Measurements from ENCODE around the gene CCDC110.

The CCDC110 gene

DNA sequence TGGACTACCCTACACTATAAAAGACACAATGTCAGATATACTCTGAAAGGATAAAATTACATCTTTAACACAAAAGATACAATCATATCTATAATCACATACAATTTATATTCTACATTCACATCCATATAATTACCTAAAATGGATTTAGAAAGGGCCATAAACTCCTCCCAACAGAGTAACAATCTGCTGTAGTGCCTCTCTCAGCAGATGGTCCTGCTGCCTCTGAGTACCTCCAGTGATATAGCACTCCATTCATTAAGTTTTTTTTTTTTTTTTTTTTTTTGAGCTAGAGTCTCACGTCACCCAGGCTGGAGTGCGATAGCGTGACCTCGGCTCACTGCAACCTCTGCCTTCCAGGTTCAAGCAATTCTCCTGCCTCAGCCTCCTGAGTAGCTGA lies 67.5 kb downstream of the CCDC110 start:
- no peaks in the 10 kb centered on the region for H3K27me3 ChIP-seq (replicated peaks; ENCODE audit: control insufficient read depth, insufficient read depth, low read length)
- peaks cover 1% of the 10 kb centered on the region for H3K36me3 ChIP-seq (ENCODE audit: control insufficient read depth, insufficient read depth, low read length)
- TF ChIP-seq, protein P1, sequence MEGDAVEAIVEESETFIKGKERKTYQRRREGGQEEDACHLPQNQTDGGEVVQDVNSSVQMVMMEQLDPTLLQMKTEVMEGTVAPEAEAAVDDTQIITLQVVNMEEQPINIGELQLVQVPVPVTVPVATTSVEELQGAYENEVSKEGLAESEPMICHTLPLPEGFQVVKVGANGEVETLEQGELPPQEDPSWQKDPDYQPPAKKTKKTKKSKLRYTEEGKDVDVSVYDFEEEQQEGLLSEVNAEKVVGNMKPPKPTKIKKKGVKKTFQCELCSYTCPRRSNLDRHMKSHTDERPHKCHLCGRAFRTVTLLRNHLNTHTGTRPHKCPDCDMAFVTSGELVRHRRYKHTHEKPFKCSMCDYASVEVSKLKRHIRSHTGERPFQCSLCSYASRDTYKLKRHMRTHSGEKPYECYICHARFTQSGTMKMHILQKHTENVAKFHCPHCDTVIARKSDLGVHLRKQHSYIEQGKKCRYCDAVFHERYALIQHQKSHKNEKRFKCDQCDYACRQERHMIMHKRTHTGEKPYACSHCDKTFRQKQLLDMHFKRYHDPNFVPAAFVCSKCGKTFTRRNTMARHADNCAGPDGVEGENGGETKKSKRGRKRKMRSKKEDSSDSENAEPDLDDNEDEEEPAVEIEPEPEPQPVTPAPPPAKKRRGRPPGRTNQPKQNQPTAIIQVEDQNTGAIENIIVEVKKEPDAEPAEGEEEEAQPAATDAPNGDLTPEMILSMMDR (IDR thresholded peaks at IDR 0.05; ENCODE audit: insufficient read depth, low read length, poor library complexity, severe bottlenecking) = no peak
- no peak overlapping the region for H3K4me3 ChIP-seq (replicated peaks; ENCODE audit: low read depth, low read length)
- no peak for DNase-seq (ENCODE audit: extremely low read depth, insufficient read length)

DNA sequence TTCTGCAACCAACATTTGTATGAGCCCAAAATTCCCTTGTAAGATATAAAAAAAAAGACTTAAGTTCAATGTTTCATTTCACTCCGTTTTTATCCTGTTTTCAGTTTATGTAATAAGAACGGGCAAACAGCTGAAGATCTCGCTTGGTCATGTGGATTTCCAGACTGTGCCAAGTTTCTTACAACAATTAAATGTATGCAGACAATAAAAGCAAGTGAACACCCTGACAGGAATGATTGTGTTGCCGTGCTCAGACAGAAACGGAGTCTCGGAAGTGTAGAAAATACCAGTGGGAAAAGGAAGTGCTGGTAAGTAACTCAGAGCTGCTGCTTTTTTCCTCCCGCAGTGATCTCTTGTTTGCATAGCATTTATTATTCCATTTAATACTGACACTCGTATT lies 72.1 kb downstream of the CCDC110 start:
- TF ChIP-seq, protein P1 (IDR thresholded peaks at IDR 0.05; ENCODE audit: insufficient read depth, low read length, poor library complexity, severe bottlenecking) = no peak

DNA sequence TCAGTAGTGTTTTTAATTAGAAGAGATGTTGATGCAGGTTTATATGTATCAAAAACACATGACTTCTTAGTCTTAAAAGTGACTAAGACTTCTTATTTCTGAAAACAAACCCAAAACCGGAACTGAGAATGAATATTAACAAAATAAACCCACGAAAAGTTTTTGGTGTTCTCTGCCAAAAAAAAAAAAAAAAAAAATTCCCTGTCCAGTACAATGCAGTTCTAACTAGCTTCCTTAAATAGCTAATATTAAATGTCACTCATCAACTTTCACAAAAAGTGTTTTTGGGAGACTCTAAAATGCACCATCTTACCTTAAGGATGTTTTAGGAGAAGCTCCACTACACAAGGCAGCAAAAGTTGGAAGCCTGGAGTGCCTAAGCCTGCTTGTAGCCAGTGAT lies 72.9 kb downstream of the CCDC110 start:
- TF ChIP-seq, protein P1 (IDR thresholded peaks at IDR 0.05; ENCODE audit: insufficient read depth, low read length, poor library complexity, severe bottlenecking) = no peak
- no peak for DNase-seq (ENCODE audit: extremely low read depth, insufficient read length)
- peaks cover 1% of the 10 kb centered on the region for H3K36me3 ChIP-seq (ENCODE audit: control insufficient read depth, insufficient read depth, low read length)
- H3K4me3 ChIP-seq (replicated peaks; ENCODE audit: low read depth, low read length) = peak overlapping the region; percentile 41
- H3K27me3 ChIP-seq (replicated peaks; ENCODE audit: control insufficient read depth, insufficient read depth, low read length) = no peaks in the 10 kb centered on the region

More for the DNA sequence above, 72.1 kb downstream of the CCDC110 start:
- peaks cover 1% of the 10 kb centered on the region for H3K36me3 ChIP-seq (ENCODE audit: control insufficient read depth, insufficient read depth, low read length)
- H3K4me3 ChIP-seq (replicated peaks; ENCODE audit: low read depth, low read length) = no peak overlapping the region
- no peaks in the 10 kb centered on the region for H3K27me3 ChIP-seq (replicated peaks; ENCODE audit: control insufficient read depth, insufficient read depth, low read length)
- DNase-seq (ENCODE audit: extremely low read depth, insufficient read length) = no peak

DNA sequence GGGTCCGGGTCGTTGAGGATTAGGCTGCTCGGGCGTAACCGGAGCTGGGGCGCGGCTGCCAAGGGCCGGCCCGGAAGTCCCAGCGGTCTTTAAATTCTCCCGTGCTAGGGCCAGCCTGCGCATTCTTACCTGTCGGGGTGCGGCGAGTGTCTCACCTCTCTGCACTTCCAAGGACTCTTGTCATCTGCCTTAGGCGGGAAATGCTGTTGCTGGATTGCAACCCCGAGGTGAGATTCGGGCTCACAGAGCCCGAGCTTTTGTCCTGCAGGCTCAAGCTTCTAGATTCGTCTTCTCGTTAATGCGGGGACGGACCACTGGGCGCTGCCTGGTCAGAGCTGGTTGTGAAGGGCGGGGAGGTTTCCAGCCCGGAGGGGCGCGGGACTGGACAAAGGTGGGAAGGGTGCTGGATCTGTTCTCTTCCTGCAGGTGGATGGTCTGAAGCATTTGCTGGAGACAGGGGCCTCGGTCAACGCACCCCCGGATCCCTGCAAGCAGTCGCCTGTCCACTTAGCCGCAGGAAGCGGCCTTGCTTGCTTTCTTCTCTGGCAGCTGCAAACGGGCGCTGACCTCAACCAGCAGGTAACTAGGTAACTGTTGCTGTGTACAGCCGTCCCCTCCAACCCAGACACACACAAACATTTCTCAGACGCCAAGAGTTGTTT lies 74.7 kb downstream of the CCDC110 start, which contains the start of gene ANKRD37:
ANKRD37 (plus strand) TSS at position 118 of the 662 bp plus-strand sequence; CDS start at position 201, 83 bp downstream.
- Histone ChIP-seq H3K36me3 (ENCODE audit: control insufficient read depth, insufficient read depth, low read length) (peaks cover 1% of the 10 kb centered on the region), H3K4me3 (replicated peaks; ENCODE audit: low read depth, low read length) (peak within 1 kb of the TSS; percentile 84), H3K27me3 (replicated peaks; ENCODE audit: control insufficient read depth, insufficient read depth, low read length) (no peaks in the 10 kb centered on the region)
- no peak for DNase-seq (ENCODE audit: extremely low read depth, insufficient read length)
- TF ChIP-seq, protein P1 (IDR thresholded peaks at IDR 0.05; ENCODE audit: insufficient read depth, low read length, poor library complexity, severe bottlenecking) = no peak

DNA sequence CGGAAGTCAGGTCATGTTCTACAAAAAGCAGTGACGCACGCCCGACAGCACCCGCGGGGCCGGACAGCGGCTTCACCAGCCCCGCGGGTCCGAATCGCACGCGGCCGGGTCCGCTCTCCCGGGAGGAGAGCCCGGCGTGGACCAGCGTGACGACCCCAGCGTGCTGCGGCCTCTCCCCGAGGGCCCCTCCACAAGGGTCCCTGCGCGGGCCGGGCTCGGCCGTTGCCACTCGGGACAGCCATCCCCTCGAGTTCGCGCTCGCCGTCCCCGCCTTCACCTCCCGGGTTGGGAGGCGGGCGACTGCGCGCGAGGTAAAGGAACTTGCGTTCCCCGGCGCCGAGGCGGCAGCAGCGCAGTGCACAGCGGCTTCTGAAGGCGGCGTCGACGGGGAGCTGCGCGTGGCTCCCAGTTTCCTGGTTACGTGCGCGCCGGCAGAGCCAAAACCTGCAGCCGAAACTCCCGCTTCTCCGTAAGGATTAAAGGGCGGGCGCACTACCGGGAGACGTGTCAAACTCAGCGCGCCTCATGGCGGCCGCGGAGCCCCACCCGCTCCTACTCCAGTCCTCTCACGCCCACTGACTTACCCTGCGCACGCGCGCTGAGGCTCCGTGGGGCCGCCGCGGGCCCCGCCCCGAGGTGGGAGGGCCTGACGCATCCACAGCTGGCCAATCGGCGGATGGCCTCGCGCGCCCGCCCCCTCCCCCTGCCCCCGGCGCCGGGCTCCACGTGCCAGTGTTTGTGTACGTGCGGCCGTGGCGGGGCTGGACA lies 75.4 kb downstream of the CCDC110 start:
- peak; percentile 100 for DNase-seq (ENCODE audit: extremely low read depth, insufficient read length)
- TF ChIP-seq, protein P1 (IDR thresholded peaks at IDR 0.05; ENCODE audit: insufficient read depth, low read length, poor library complexity, severe bottlenecking) = no peak
- peak overlapping the region; percentile 84 for H3K4me3 ChIP-seq (replicated peaks; ENCODE audit: low read depth, low read length)

More for the DNA sequence above, 75.4 kb downstream of the CCDC110 start:
- no peaks in the 10 kb centered on the region; the same call in 1 of the 2 replicates for H3K36me3 ChIP-seq (ENCODE audit: control insufficient read depth, insufficient read depth, low read length)
- H3K27me3 ChIP-seq (replicated peaks; ENCODE audit: control insufficient read depth, insufficient read depth, low read length) = no peaks in the 10 kb centered on the region

All from GM06990 (cell line).